CD4-positive, alpha-beta T cell treated with Interleukin-6 for 4 hours (primary cell): Measurements from ENCODE around the gene TRMT112.
A peak's percentile ranks its signal among the peaks of the same experiment; 100 is the strongest.
"Not testable (repeated sequence)": the region's sequence is repeated elsewhere in the genome, so short reads cannot be mapped to it uniquely, and the experiment has no call there.

Source experiments
- DNase-seq: peaks from one replicate; pipeline ENCODE4 v3.0.0-alpha.2; 2020; ENCODE audit warnings: mixed read lengths

TRMT112 gene

DNA sequence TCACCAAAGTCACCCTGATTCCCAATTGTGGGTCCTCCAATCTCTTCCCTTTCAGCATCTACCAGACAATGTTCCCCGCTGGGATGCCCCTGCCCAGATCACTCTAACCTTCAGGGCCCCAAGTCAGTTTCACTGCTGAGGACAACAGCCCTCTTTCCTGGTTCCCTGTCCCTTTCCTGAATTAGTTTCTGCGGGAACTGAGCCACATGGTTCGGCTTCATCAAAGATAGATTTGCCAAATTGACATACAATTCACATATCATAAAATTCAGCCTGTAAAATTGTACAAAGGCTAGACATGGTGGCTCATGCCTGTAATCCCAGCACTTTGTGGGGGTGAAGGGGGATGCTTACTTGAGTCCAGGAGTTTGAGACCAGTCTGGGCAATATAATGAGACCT, 10.6 kb upstream of the TRMT112 start:
- DNase-seq = no peak

DNA sequence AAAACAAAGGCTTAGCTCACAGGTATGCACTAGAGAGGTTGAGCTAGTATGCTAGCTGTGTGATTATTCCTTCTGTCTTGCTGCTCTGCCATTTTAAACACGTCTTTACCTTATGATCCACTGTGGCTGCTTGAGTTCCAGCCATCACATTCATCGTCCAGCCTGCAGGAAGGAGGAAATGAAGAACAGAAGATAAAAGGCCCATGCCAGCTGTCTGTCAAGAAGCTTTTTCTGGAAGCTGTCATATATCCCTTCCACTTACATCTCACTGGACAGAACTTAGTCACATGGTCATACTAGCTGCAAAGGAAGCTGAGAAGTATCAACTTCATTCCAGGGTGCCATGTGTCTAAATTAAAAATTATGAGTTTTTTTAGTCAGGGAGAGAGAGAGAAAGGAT, 10.0 kb upstream of the TRMT112 start:
- DNase-seq = no peak

DNA sequence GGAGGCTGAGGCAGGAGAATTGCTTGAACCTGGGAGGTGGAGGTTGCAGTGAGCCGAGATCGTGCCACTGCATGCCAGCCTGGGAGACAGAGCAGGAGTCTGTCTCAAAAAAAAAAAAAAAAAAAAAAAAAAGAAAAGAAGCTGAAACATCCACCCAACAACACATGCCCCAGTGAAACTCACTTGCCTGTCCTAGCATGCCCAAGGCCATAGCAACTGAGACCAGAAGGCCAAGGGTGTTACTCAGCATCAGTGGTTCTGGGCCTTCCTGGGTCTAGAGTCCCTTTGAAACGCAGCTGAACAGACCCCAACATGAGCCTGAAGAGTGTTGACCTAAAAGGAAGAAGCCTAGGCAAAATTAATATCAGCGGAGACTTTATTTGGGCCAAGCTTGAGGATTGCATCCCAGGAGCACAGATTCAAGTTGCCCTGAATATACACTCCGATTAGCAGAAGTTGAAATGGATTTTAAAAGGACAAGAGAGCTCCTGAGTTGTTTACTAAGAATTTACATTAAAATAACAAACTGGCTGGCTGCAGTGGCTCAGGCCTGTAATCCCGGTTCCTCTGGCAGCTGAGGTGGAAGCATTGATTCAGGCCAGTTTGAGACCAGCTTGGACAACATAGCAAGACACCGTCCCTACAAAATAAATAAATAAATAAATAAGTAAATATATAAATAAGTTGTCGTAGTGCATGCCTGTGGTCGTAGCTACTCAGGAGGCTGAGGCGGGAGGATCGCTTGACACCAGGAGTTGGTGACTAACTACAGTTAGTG, 7.5 kb upstream of the TRMT112 start:
- DNase-seq = no peak

DNA sequence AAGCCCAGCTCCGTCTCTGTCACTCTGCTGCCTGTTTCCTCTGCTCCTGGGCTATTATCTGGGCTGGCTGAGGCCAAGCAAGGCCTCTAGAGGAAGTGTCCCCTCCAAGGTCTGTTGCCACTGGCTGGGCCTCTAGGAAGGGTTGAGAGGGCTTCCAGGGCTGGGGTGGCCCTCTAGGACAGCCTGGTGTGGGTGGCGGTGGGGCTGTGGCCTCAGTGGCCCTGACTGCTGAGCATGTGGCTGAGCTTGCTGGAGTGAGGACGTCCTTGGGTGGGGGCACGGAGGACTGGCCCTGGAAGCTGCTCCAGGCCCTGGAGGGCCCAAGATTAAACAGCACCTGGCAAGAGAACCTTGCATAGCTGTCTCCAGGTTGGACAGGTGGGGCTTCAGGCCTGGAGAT, 6.6 kb upstream of the TRMT112 start:
- not testable (repeated sequence) for DNase-seq

DNA sequence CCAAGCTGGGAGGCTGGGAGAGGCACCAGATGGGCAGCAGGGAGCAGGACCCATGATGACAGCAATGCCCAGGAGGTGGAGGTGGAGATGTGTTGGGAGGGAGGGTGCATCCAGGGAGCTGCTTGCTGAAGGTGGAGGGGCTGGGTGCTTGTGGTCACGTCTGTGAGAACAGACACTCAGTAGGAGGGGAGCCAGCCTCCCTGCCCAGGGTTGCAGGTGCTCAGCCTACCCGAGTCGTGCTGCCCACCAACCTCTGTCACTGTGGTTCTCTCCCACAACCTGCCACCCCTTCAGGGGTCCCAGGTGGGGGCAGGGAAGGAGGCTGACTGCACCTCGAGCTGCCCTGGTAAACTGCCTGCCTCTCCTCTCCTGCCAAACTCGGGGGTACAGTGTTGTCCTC, 6.0 kb upstream of the TRMT112 start:
- no peak for DNase-seq

DNA sequence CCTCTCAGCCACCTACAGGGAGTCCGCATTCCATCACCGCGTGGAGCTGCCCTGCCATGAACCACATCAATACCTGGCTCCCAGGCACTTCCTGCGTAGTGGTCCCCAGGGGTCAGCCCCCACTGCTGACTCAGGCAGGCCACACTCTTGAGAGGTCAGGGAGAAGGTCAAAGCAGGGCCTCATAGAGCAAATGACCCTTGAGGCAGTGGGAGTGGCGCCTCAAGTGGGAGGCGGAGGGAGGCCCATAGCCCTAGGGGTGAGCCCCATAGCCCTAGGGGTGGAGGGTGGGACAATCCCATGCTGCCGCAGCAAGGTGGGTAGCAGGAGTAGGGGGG, 5.5 kb upstream of the TRMT112 start:
- no peak for DNase-seq

DNA sequence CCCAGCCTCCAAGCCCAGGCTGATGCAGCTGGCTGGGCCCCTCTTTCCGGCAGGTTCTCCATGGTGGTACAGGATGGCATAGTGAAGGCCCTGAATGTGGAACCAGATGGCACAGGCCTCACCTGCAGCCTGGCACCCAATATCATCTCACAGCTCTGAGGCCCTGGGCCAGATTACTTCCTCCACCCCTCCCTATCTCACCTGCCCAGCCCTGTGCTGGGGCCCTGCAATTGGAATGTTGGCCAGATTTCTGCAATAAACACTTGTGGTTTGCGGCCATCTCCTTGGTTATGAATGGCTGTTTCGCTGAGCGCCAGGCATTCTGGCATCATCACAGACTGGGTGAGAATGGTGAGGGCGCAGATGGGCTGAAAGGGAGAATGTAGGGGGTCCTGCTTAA, 4.2 kb upstream of the TRMT112 start:
- no peak for DNase-seq

DNA sequence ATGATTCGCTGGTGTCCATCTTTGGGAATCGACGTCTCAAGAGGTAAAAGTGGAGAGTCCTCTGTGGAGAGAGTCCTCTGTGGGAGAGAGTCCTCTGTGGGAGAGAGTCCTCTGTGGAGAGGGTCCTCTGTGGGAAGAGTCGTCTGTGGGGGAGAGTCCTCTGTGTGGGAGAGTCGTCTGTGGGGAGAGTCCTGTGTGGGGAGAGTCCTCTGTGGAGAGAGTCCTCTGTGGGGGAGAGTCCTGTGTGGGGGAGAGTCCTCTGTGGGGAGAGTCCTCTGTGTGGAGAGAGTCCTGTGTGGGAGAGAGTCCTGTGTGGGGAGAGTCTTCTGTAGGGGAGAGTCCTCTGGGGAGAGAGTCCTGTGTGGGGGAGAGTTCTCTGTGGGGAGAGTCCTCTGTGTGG, 3.7 kb upstream of the TRMT112 start:
- no peak for DNase-seq

DNA sequence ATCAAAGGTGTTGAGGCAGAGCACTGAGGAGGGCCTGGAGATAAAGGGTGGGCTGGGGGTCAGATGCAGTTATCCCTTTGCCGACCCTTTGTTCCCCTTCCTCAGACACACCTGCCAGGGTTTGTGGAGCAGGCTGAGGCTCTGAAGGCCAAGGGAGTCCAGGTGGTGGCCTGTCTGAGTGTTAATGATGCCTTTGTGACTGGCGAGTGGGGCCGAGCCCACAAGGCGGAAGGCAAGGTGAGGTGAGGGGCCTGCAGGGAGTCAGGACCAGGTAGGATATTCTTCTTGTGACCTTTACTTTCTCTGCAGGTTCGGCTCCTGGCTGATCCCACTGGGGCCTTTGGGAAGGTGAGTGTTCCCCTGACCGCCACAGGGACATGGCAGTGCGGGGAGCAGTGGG, 3.2 kb upstream of the TRMT112 start:
- no peak for DNase-seq

DNA sequence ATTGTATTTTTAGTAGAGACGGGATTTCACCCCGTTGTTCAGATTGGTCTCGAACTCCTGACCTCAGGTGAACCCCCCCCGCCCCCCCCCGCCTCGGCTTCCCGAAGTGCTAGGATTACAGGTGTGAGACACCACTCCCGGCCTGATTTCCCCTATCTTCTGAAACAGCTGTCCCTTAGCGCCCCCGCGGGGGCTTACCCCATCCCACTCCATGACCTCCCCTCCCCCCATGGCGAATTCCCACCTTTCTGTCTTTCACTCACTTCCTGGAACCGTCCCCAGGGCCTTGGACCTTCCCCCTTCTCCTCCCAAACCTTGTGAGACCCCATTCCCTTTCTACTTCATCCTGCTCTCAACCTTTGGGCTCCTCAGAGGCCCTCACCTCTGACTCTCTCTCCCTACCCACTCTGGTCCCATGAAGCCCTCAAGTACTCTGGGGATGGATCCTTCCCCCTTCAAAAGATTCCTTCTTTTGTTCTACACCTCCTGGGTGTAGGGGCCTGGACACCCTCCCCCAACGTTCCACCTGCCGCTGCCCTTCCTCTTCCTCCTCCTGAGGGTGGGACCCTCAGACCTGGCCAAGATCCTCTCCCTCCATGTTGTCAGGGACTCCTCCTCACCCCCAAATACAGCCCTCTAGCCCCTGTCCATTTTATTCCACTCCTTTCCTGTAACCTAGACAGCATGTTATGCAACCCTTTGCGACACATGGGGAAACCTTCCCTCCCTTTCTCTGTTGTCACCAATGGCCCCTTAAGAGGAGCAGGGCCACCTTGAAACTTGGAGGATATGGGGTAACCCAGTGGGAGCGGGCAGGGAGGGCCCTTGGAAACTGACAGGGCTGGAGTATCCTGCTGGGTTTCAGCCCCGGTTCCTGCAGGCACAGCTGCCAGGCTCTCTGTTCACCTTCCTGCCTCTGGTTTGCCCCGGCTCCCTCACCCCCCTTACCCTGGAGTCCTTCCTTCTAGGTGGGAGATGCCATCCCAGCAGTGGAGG, 1.7 kb upstream of the TRMT112 start:
- no peak for DNase-seq

DNA sequence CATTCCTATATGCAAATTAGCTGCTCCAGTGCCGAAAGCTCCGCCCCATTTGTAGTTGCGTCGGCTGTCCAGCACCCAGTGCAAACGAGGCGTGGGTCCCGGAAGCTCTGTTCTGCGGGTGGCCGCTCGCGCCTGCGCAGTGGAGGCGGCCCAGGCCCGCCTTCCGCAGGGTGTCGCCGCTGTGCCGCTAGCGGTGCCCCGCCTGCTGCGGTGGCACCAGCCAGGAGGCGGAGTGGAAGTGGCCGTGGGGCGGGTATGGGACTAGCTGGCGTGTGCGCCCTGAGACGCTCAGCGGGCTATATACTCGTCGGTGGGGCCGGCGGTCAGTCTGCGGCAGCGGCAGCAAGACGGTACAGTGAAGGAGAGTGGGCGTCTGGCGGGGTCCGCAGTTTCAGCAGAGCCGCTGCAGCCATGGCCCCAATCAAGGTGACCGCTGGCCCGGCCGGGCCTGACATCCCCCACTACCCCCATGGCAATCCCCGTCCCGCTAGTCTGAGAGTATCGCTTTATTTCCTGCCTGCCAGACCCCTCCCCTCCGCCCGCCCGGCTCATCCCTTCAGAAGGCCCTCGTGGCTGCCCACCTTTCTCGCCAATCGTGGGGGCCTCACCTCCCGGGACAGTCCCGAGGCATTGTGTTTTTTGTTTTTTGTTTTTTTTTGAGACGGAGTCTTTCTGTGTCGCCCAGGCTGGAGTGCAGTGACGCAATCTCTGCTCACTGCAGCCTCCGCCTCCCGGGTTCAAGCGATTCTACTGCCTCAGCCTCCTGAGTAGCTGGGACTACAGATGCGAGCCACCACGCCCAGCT, 804 bp upstream of the TRMT112 start, which contains the start of gene PRDX5:
Gene PRDX5 (plus strand): TSS at position 161 of the 805 bp plus-strand sequence. CDS start 95 bp downstream, at position 256.
- peak; percentile 96 for DNase-seq

DNA sequence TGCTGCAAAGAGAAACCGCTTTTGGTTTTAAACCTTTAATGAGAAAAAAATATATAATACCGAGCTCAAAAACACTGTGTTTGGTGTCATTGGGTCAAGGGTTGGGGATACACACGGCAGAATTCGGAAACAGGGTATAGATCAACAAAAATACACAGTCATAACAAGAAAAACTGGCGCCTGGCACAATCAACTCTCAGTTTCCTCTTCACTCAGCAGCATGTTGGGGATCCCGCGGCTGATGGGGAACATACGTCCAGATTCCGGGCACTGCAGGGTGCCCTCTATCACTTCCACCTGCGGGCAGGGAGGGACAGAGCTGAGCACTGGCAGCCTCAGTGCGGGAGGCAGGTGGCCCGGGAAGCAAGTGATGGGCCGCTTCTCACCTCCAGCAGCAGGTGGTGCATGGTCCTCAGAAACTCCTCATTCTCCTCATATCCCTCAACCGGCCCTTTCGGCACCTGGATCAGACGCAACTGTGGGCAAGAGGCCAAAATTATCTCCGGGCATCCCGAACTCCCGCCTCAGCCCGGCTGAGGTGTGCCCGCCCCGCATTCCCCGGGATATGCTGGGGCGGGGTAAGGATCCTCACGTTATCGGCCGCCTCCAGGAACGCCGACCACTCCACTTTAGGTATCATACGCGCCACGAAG, 561 bp downstream of the TRMT112 start:
- DNase-seq = peak; percentile 46

DNA sequence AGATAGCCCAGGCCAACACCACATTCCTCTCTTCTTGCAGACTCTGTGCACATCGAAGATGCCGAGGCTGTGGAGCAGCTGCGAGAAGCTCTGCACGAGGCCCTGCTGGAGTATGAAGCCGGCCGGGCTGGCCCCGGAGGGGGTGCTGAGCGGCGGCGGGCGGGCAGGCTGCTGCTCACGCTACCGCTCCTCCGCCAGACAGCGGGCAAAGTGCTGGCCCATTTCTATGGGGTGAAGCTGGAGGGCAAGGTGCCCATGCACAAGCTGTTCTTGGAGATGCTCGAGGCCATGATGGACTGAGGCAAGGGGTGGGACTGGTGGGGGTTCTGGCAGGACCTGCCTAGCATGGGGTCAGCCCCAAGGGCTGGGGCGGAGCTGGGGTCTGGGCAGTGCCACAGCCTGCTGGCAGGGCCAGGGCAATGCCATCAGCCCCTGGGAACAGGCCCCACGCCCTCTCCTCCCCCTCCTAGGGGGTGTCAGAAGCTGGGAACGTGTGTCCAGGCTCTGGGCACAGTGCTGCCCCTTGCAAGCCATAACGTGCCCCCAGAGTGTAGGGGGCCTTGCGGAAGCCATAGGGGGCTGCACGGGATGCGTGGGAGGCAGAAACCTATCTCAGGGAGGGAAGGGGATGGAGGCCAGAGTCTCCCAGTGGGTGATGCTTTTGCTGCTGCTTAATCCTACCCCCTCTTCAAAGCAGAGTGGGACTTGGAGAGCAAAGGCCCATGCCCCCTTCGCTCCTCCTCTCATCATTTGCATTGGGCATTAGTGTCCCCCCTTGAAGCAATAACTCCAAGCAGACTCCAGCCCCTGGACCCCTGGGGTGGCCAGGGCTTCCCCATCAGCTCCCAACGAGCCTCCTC, 1.5 kb downstream of the TRMT112 start:
- not testable (repeated sequence) for DNase-seq

DNA sequence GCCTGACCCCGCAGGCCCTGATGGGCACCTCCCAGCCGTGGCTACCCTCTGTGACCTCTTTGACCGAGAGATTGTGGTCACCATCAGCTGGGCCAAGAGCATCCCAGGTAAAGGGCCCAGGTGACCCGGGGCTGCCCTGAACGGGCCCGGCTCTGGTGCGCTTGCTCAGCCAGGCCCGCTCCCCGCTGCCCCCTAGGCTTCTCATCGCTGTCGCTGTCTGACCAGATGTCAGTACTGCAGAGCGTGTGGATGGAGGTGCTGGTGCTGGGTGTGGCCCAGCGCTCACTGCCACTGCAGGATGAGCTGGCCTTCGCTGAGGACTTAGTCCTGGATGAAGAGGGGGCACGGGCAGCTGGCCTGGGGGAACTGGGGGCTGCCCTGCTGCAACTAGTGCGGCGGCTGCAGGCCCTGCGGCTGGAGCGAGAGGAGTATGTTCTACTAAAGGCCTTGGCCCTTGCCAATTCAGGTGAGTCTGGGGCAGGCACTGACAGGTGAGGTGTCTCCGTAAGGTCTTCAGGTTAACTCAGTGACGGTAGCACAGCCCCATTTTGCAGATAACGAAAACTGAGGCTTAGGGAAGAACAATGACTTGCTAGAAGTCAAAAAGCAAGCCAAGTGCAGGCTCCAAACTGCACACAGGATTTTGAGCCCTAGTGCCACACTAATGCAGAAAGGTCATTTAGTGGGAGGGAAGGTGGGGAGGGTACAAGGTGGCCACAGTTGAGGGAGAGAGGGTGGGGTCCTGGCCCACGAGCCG, 2.4 kb downstream of the TRMT112 start:
- DNase-seq = no peak

DNA sequence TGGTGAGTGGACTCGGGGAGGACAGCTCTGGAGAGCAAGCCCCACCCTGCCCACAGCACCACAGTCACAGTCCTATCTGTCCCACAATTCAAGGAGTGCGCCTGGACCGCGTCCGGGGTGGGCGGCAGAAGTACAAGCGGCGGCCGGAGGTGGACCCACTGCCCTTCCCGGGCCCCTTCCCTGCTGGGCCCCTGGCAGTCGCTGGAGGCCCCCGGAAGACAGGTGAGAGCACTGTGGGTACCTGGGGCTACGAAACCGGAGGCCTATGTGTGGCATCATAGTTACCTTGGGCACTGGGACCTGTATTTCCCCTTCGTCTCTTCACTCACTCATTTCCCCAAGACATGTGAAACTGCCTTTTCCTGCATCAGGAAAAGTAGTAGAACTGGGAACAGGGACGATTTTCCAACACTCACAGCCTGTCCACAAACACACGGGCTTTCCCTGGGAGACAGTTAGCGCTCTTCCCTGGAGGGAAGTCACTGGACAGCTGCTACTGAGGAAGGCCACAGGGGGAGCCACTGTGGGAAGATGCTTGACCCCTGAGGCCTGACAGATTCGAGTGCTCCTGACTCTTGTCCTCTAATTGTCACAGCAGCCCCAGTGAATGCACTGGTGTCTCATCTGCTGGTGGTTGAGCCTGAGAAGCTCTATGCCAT, 3.1 kb downstream of the TRMT112 start:
- no peak for DNase-seq

DNA sequence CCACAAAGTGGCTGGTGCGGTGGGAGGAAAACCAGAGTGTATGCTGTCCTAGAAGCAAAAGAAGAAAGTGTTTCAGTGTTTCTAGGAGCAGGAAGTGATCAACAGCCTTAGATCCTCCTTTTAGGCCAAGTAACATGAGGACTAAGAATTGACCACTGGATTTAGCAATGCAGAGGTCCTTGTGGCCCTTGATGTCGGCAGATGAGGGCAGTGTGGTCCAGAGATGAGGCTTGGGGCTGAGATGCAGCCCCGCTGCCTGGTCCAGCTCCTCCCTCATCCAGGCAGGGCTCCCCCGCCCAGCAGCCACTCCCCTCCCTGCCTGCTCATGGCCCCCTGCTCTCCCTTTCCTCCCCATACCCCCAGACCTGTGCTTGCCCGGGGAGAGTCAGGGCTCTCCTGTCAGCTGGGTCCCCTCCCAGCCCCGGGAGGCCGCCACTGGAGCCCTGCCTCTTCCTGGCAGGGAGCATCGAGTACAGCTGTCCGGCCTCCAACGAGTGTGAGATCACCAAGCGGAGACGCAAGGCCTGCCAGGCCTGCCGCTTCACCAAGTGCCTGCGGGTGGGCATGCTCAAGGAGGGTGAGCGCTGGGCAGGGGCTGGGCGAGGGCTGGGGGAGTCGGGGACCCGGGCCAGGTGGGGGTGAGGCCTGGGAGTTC, 3.7 kb downstream of the TRMT112 start:
- no peak for DNase-seq

DNA sequence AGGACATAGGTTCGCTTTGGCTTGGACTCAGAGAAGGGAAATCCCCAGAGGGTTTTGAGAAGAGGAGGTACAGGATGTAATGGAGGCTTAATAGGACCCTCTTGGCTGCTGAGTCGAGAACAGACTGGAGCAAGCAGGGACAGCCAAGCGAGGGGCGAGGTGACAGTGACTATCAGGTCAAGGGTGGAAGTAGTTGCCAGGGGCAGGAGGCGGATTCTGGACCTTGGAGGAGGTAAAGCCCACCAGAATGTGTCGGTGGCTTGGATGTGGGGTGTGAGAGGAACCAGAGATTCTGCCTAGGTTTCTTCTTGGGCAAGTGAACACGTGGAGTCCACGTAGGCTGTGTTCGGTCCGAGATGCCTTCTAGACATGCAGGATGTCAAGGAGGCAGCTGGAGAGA, 4.4 kb downstream of the TRMT112 start:
- no peak for DNase-seq

DNA sequence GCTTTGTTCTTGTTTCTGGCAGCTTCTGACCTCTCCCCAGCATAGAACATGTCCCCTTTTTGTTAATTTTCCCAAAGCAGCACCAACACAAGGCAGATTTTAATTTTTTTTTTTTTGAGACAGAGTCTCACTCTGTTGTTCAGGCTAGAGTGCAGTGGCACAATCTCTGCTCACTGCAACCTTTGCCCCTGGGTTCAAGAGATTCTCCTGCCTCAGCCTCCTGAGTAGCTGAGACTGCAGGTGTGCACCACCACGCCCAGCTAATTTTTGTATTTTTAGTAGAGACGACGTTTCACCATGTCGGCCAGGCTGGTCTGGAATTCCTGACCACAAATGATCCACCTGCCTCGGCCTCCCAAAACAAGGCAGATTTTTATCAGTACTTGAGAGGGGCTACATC, 9.6 kb downstream of the TRMT112 start:
- DNase-seq = not testable (repeated sequence)

DNA sequence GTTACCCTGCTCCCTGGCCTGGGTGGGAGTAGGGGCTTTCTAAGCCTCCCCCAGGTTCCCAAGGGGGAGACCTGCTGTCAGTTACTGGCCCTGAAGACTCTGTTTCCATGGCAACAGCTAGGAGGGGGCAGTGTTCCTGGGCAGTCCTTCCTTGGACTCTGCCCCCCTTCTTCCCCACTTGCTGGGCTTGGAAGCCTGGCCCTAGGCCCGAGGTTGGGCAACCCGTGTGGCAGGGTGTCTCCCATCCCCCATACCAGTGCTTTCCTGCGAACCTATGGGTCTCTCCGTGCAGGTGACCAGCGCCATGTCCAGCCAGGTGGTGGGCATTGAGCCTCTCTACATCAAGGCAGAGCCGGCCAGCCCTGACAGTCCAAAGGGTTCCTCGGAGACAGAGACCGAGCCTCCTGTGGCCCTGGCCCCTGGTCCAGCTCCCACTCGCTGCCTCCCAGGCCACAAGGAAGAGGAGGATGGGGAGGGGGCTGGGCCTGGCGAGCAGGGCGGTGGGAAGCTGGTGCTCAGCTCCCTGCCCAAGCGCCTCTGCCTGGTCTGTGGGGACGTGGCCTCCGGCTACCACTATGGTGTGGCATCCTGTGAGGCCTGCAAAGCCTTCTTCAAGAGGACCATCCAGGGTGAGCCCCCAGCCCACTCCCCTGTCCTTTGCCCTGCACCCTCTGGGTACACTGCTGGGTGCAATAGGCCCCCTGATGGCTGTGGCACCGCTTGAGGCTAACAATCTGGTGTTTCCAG, 10.3 kb downstream of the TRMT112 start:
- DNase-seq = no peak
